Activated effector memory CD4-positive, alpha-beta T cell treated with Interleukin-2 at 50 U/mL for 16 hours (primary cell): ENCODE measurements around the gene NUTF2.
"Not testable (repeated sequence)": the region's sequence is repeated elsewhere in the genome, so short reads cannot be mapped to it uniquely, and the experiment has no call there.

Experiments
- DNase-seq: peaks from one replicate; pipeline ENCODE4 v3.0.0-alpha.2; 2020

NUTF2 gene

DNA sequence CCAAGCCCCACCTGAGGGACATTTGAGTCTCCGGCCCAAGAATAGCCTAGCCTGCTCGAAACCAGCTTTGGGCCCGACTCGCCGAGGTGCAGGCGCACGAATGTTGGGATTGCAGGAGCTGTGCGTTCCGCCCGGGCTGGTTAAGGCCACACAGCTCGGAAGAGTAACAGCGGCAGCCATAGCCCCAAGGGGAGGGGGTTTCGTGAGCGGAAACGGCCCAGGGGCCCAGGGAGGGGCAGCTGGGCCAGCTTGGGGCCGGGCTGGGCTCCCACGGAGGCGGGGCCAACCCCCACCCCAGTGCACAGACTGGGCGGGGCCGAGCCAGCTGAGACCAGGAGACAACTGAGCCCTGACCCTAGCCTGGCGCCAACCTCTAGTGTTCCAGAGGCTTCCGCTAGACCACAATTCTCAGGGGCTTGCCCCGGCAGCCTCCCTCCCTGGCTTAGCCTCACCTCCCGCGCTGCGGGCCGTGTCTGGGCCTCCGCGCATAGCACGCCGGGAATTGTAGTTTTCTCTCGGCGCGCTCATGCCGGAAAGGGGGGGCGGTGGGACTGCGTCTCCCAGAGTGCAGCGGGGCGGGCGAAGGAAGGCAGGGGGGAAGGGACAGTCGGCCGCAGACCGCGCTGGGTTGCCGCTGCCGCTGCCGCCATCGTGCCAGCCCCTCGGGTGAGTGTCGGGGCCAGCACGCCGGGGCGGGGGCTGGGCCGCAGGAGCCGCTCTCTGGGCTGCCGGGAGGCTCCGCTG, at the start of gene NUTF2:
Gene NUTF2, plus strand, starts transcription at position 614 of the 744 bp plus-strand sequence. CDS start 18,198 bp downstream, outside the sequence.
- peak; percentile 95 for DNase-seq

DNA sequence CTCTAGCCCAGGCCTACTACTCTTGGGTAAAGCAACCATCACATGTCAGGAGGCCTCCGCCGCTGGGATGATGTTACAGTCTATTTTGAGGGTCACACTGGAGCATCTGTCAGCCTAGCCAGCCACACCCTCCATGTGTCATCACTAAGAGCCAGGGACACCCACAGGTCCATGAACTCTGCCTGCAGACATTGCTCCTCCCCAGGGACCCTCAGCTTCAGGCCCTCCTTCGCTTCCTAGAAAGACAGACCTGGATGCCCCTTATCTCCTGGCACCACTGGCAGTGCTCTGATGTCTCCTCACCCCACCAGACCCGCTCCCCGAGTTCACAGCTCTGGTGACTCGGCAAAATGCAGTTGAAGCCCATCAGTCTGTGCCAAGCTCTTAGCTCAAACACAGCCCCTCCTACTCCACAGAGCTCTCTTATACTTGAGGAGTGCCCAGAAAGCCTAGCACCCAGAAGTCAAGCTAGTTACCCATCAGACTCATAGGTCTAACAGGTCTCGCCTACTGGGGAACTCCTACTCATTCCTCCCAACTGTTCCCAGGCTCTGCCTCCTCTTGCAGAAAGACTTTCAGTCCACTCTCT, 46.3 kb upstream of the NUTF2 start:
- DNase-seq: no peak

DNA sequence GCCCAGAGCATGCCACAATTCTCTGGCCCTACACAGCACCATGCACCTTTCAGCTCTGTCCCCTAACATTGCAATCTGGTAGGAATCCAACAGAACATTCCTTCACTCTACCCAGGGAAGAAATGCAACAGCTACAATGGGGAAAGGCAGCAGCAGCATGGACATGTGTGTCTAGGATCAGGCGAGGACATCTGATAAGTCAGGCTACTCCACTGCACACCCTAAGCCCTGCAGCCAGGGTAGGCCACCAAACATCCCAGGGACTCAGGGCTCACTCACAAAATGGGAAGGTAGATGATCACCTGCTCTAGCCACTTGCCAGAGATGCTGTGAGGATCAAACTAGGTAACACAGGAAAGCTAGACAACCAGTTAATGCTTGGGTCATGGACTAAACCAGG, 45.5 kb upstream of the NUTF2 start:
- DNase-seq: no peak

DNA sequence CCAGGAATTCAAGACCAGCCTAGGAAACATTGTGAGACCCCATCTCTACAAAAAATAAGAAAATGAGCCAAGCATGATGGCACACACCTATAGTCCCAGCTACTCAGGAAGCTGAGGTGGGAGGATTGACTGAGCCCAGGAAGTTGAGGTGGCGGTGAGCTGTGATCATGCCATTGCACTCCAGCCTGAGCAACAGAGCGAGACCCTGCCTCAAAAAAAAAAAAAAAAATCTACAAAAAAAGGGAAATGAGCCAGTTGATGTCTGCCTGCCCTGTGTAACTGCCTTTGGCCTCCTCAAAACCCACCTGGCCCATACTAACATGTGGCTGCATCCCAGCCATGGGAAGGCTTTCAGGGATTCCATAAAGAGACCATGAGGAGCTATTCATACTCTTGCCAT, 44.9 kb upstream of the NUTF2 start:
- DNase-seq: peak; percentile 31

DNA sequence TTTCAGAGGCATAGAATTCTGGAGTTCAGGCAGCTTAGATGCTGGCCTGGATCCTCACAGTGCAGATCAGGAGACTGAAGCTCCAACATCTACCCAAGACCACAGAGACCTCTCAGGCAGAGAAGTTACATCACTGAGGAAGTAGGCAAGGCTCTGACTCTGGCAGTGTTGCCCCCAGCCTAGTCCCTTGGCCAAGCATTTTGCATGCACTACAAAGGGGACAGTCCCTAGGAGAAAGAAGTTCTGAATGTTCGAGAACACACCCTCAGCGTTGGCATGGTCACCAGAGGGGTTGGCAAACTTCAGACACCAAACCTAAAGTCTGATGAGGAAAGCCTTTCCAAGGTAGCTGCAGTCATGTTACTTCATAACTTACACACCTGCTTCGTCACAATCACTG, 42.8 kb upstream of the NUTF2 start:
- no peak for DNase-seq

DNA sequence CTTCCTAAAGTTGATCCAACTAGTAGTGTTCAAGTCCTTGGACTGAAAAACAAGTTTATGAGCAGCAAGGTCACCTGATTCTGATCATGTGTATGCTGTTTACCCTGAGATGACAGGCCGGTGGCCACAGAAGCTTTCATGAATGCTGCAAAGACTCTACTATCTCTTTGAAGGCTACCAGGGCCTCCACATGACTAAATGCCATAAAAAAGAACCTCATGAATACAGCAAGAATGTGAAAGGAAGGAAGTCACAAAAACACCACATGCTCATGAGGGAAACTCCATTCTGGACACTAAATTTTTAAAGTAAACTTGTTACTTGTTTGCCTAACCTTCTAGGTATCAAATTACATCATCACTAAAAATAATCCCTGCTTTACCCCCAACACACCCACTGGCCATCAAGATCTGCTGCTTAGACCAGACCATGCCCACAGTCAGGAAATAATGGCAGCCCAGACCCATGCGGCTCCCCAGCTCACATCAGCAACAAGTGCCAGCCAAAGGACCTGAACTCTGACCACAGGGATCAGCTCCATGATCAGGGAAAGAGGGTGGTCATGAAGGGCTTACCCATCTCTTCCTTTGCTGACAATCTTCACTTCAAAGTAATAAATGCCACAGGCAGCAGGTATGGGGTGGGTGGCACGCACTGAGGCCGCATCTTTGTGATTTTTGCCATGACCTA, 41.7 kb upstream of the NUTF2 start:
- no peak for DNase-seq

DNA sequence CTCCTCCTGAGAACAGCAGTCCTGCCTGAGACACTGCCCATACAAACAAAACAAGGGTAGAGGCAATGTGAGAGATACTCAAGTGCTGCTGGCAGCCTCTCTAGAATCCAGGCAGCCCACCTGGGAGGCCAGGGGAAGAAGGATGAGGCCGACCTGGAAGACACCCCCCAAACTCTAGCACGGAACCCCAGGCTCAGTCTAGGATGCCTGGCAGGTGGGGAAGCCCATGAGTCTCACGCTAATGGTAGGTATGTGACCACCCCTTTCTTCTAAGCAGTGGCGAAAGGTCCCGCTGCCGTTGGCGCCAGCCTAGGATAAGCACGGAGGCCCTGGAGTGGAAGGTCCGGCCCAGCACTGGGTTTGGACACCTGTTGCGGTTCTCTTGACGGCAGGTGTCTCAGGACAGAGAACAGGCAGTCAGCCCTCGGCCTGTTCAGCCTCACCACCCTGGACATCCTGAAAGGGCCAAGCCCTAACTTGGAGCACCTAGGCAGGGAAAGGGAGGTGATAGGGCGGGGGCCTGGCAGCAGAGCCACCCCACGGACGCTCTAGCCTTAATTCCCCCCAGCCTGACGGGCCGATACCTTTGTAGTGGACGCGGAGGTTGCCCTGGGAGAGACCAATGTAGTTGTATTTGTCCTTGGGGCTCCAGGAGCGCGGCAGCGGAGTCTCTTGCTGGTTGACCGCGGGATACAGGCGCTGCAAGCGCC, 40.9 kb upstream of the NUTF2 start:
- no peak for DNase-seq

DNA sequence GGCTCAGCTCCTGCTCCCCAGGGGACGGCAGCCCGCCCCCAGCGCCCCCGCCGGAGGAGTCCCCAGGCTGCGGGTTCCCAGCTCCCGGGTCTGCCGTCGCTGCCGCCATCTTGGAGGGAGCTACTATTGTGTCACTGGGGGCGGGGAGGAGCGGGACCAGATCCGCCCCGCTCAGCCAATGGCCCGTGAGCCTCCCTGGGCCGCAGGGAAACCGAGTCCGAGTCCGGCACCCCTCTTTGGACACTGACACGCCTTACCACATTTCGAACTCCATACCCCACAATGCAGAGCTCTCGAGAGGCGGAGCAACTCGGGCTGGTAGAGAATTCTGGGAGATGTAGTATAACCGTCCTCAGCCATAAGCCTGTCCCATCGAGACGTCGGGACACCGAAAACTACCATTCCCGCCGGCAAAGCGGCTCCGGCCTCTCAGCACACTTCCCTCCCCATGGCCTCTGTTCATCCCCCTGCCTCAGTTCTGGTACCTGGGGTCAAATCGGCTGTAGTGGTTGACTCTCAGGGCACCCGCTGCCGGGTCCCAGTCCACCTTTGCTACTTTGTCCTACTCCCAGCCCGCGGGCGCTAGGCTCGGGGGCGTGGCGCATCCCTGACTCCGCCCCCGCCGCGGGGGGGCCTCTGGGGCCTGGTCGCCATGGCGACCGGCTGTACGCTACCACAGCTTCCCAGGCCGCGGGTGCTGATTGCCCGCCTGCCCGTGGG, 40.1 kb upstream of the NUTF2 start, which contains the start of the genes RANBP10 and TSNAXIP1:
Gene RANBP10, minus strand, starts transcription at position 133 of the 720 bp plus-strand sequence. Its CDS starts 24 bp downstream, at position 109.
Gene TSNAXIP1, plus strand, starts transcription at position 462 of the 720 bp plus-strand sequence. CDS start 261 bp downstream, outside the sequence.
- DNase-seq: peak; percentile 93

DNA sequence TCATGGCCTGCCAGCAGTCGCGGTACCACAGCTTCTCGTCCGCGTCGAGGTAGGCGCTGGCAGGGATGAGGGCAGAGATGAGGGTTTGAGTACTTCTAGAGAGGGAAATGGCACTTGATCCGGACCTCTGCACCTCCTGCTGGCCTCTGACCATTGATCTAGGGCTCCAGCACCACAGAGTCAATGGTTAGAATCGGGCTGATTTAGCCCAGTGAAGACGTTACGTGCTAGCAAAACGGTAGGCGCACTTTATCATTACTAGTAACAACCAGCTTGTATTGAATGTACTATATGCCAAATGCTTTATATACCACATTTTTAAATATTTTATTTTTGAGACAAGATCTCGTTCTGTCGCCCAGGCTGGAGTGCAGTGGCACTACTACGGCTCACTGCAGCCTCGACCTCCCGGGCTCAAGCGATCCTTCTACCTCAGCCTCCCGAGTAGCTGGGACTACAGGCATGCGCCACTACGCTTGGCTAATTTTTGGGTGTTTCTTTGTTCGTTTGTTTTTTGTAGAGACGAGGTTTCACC, 39.5 kb upstream of the NUTF2 start:
- DNase-seq: no peak

DNA sequence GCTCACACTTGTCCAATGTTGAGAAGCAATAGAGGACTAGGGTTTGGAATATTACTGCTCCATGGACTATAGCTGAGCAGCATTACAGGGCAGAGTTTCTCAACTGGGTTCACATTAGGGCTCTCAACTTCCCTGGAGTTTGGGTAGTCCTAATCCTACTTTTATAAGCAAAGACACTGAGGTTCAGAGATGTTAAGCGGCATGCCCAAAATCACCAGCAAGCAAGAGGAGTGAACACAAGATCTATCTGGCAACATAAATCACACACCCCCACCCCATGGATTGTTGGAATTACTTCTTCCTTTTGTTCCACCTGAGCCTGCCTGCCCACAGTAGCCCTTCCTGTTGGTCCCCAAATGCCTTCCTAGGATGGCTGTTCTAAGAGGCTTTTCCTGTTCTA, 34.8 kb upstream of the NUTF2 start:
- DNase-seq: no peak

DNA sequence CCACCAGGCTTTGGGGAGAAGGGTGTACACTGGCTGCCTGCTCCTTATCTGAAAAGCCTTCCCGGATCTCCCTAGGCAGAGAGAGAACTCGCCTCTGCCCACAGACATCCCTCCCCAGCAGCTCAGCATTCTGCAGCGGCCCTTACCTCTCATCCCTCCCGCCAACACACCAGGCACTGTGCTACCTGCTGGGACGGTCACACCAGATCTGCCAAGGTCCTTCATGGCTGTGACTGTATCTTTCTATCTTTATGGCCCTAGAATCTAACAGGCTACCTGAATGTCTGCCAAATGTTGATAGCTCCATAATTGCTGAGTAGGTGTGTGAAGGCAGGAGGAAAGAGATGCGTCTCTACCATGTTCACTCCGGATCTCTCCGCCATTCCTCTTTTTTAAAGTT, 32.2 kb upstream of the NUTF2 start:
- DNase-seq: no peak

DNA sequence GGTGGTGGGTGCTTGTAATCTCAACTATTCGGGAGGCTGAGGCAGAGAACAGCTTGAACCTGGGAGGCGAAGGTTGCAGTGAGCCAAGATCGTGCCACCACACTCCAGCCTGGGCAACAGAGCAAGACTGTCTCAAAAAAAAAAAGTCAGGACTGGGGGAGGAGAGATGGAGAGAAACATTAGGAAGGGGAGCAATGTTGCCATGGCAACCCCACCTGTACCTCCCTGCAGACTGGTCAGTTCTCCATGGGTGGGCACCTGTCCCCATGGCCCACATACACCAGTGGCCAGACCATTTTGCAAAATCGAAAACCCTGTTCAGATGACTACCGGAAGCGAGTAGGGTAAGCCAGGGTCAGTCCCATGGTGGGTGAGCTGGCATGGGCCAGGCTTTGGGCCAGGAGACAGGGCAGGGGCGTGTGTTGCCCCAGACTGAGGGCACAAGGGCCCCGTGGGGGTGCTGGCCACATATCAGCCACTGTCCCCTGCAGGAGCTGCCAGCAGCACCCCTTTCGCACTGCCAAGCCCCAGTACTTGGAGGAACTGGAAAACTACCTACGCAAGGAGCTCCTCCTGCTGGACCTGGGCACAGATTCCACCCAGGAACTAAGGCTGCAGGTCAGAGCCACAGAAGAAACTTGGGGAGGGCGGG, 26.0 kb upstream of the NUTF2 start:
- no peak for DNase-seq

DNA sequence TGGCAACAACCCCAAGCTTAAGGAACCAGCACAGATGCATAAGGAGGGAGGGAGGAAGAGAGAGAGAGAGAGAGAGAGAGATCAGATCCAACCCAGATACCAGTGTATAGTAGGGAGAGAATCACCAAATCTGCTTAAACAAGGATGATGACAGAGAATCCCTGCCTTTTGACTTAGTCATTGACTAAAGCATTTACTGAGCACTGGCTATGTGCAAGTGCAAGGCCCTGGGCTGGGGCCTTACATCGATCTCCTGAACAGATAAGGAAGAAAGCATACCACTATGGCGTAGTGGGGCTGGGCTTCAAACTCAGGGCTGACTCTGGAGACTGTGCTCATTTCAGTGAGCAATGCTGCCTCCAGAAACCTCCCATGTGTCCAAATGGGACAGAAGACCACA, 24.2 kb upstream of the NUTF2 start:
- no peak for DNase-seq

DNA sequence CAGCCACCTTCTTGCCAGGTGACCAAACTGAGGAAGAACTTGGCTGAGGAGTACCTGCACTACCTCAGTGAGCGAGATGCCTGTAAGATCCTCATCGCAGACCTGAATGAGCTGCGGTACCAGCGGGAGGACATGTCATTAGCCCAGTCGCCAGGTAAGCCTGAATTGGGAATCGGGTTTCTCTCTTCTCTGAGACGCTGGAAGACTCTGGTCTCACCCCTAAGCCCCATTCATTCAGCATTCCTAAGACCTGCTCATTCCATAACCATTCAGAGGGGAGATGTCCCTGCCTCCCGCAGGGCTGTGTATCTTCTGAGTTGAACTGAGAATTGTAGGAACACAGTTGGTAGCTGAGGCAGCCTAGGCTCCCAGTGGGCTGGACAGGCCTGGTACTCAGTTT, 21.6 kb upstream of the NUTF2 start:
- no peak for DNase-seq

DNA sequence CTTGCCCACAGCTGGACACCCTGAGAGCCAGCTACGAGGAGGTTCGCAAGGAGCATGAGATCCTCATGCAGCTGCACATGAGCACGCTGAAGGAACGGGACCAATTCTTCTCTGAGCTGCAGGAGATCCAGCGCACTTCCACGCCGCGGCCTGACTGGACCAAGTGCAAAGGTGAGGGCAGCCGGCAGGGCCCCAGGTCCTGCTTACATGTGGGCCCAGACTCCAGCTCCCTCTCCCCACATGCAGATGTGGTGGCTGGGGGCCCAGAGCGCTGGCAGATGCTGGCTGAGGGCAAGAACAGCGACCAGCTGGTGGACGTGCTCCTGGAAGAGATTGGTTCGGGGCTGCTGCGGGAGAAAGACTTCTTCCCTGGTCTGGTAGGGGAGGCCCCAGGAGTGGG, 20.8 kb upstream of the NUTF2 start:
- no peak for DNase-seq

DNA sequence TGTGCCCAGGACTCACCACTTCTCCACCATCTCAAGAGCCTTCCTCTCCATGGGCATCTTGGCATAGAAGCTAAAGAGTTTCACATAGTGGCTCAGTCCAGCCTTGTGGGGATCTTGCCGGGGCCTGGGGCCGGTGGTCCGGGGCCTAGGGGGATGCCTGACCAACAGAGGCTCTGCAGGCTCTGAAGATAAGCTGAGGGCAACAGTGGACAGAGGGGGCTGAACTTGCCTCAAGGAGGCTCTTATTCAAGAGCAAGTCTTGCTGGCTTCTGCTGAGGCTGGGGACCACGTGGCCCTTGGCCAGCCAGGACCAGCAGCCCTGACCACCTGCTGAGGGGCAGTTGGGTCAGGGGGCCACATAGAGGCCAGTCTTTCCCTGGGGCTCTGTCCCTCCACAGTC, 18.1 kb upstream of the NUTF2 start:
- DNase-seq: no peak

DNA sequence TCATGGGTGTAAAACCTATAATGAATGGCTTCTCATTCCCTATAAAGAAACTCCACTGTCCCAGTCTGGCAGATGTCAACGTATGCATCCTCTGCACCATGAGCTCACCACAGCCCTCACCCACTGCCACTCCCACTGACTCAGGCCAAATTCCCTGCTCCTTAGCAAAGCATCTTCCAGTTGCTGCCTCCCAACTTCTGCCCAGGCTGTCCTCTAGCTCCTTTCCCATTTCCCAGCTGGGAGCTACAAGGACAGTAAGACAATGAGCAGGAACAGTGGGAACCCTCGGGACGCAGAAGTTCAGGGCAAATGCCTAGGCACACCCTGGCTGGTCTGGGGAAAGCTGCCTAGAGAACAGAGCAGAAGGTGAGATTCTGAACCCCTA, 13.7 kb upstream of the NUTF2 start:
- no peak for DNase-seq

DNA sequence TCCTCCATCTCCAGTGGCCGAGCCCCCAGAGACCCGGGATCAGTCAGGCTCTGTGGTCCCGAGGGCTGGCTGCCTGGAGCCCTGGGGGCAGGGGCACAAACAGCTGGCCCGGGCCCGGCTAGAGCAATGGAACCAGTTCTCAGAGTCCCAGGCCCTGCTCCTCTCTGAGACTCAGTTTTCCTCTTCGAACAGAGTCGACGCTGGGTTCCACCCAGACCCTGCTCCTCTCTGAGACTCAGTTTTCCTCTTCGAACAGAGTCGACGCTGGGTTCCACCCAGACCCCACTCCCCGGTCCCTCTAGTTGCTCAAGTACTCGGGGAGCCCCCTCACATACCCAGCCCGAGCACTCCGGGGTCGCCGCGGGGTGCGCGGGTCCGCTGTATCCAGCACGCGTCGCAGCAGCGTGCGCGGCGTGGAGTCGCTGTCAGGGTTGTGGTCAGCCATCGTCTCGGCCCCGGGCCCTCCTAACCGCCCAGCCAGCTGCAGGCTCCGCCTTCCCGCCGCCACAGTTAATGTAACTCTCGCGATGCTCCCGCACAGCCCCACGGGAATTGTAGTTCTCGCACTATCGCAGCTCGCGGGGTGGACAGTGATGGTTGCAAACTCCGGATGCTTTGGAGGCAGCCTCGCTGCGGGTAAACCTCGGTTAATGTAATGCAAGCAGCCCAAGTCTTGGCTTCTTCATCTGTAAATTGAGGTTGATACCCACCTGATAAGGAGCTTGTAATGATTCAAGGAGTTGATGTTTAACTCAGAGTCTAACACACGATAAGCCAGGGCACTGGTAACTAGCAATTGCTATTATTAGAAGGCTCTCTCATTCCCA, 13.1 kb upstream of the NUTF2 start:
- peak; percentile 88 for DNase-seq

DNA sequence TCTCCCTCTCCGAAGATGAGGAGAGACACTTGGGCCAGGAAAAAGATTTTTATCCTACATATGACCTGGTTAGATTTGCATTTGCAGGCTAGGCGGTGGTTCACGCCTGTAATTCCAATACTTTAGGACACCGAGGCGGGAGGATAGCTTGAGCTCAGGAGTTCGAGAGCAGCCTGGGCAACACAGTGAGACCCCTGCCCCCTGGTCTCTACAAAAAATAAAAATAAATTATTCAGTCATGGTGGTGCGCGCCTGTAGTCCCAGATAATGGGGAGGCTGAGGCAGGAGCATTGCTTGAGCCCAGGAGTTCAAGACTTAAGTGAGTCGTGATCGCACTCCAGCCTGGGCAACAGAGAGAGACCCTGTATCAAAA, 12.5 kb upstream of the NUTF2 start:
- no peak for DNase-seq

DNA sequence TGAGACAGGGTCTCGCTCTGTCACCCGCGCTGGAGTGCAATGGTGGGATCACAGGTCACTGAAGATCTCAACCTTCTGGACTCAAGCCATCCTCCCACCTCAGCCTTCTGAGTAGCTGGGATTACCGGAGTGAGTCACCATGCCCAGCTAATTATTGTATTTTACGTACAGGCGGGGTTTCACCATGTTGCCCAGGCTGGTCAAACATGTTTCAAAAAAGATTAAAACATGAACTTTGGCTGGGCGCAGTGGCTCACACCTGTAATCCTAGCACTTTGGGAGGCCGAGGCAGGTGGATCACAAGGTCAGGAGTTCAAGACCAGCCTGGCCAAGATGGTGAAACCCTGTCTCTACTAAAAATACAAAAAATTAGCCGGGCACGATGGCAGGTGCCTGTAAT, 9.5 kb upstream of the NUTF2 start:
- DNase-seq: not testable (repeated sequence)

DNA sequence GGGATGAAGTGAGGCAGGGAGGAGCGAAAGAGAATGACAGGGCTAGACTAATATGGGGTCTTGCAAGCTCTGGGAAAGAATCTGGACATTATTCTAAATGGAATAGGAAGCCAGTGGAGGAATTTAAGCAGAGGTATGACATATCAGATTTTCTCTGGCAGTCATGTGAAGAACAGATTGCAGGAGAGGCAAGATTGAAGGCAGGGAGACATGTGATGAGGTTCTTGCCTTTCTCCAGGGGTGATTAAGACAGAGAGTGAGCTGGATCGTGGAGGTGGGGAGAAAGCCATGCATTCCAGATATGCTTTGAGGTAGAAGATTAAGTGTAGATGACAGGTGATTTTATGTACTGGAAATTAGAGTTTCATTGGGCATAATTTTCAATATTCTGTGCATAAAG, 8.9 kb upstream of the NUTF2 start:
- no peak for DNase-seq
